ENCODE results near the gene CAPN12.

- TF ChIP-seq CTCF (IDR thresholded peaks at IDR 0.05; ENCODE audit: insufficient read depth, low read length) (no peak), GABPA (IDR thresholded peaks at IDR 0.05; ENCODE audit: low read depth) (no peak), POLR2AphosphoS5 (IDR thresholded peaks at IDR 0.05; ENCODE audit: low read depth) (no peak), REST (IDR thresholded peaks at IDR 0.05; ENCODE audit: insufficient replicate concordance, low read depth) (no peak), SPI1 (IDR thresholded peaks at IDR 0.05; ENCODE audit: borderline replicate concordance, low read depth) (no peak)
Measured at GRCh38 chr19:38692458-38693379, 51.6 kb downstream of the CAPN12 start.

Data from HL-60 (cell line).